Measurements from ENCODE around the gene AATK. TPM values are rescaled to one million over a fixed set of nuclear protein-coding genes. Genes with fewer than 3 reads are reported as not detected.

The AATK gene
- total RNA-seq, 1 donor from 2014 or later: 72.5 TPM

DNA sequence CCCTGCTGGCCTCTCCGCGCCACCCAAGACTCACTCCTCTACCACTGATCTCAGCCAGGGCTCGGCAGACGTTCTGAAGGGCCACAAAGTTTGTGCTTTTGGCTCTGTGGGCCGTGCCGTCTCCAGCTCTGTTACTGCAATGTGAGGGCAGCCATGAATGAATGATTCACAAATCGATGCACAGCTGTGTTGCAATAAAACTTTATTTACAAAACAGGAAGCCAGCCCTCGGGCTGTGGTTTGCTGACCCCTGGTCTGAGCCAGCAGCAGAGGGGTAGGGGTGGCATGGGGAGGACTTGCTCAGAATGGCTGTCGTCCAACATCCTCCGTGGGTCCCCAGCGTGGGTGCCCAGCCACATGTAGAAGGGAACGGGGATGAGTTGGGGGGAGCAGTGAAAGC is 63.7 kb downstream of the AATK start:
- intact Hi-C loops (cut with DNase I): no loop called here
- Histone ChIP-seq H3K36me3 (peaks cover 45% of the 10 kb centered on the region), H3K9me3 (no peaks in the 10 kb centered on the region), H3K4me3 (no peak overlapping the region), H3K4me1 (peaks cover 6% of the 10 kb centered on the region), H3K27me3 (no peaks in the 10 kb centered on the region), H3K27ac (no peak overlapping the region)
- TF ChIP-seq CTCF (IDR thresholded peaks at IDR 0.05): no peak
- DNase-seq (no peak), ATAC-seq (no peak)

- Histone ChIP-seq H3K27ac (no peak overlapping the region), H3K9me3 (no peaks in the 10 kb centered on the region), H3K4me3 (no peak overlapping the region), H3K36me3 (peaks cover 39% of the 10 kb centered on the region), H3K4me1 (peaks cover 12% of the 10 kb centered on the region), H3K27me3 (no peaks in the 10 kb centered on the region)
- intact Hi-C loops (cut with DNase I): no loop called here
- ATAC-seq: peak; percentile 88
- DNase-seq: peak; percentile 91
- peak; percentile 100 for TF ChIP-seq CTCF (IDR thresholded peaks at IDR 0.05)
These were observed 64.3 kb downstream of the AATK start for GRCh38 chr17:81101614-81102306.

- no peak for TF ChIP-seq CTCF (IDR thresholded peaks at IDR 0.05)
- Histone ChIP-seq H3K4me3 (no peak overlapping the region), H3K36me3 (peaks cover 28% of the 10 kb centered on the region), H3K27me3 (no peaks in the 10 kb centered on the region), H3K9me3 (no peaks in the 10 kb centered on the region), H3K27ac (no peak overlapping the region), H3K4me1 (peaks cover 23% of the 10 kb centered on the region)
- no peak for ATAC-seq
- no peak for DNase-seq
- intact Hi-C loops (cut with DNase I): no loop called here
These were observed 65.4 kb downstream of the AATK start for GRCh38 chr17:81100668-81101067.

GRCh38 chr17:81099888-81100287 is 66.1 kb downstream of the AATK start:
- intact Hi-C loops (cut with DNase I): no loop called here
- H3K36me3 ChIP-seq: peaks cover 21% of the 10 kb centered on the region
- peaks cover 30% of the 10 kb centered on the region for H3K4me1 ChIP-seq
- no peaks in the 10 kb centered on the region for H3K9me3 ChIP-seq
- no peak for ATAC-seq
- H3K27ac ChIP-seq: no peak overlapping the region
- no peak for DNase-seq
- TF ChIP-seq CTCF (IDR thresholded peaks at IDR 0.05): no peak
- no peaks in the 10 kb centered on the region for H3K27me3 ChIP-seq
- H3K4me3 ChIP-seq: no peak overlapping the region

- intact Hi-C loops (cut with DNase I): no loop called here
- TF ChIP-seq CTCF (IDR thresholded peaks at IDR 0.05): no peak
- Histone ChIP-seq H3K36me3 (peaks cover 7% of the 10 kb centered on the region), H3K4me3 (no peak overlapping the region), H3K27me3 (no peaks in the 10 kb centered on the region), H3K9me3 (no peaks in the 10 kb centered on the region), H3K27ac (peak overlapping the region; percentile 47), H3K4me1 (peaks cover 38% of the 10 kb centered on the region)
- peak; percentile 85 for DNase-seq
- peak; percentile 42 for ATAC-seq
These were observed 68.1 kb downstream of the AATK start for GRCh38 chr17:81097943-81098308.
